GM12878 (cell line): ENCODE results near the gene PELI2. TPM values are rescaled to one million over a fixed set of nuclear protein-coding genes. Genes with fewer than 3 reads are reported as not detected.

Source experiments
- ATAC-seq: fragments of 200-7000 bp; cut with Tn5 transposase; 3 replicates; pipeline ENCODE4 v1.9.1; 2020; ENCODE audit warnings: mild to moderate bottlenecking, moderate library complexity
- BruUV-seq: library from RNA; stranded (reverse); fragments of 400-500 nt; replicated peaks from 2 replicates; lab custom pipeline; 2021; lab: Mats Ljungman, UMichigan
- CTCF ChIA-PET: fragments of 300-600 bp; sonication (Branson Sonifier 250); formaldehyde crosslinking; extraction: SDS; loops from one replicate; lab custom pipeline; 2021; ENCODE audit warnings: inconsistent platforms; lab: Yijun Ruan, JAX
- POLR2A ChIA-PET: fragments of 350-600 bp; formaldehyde crosslinking; extraction: SDS; loops from one replicate; lab custom pipeline; 2021; ENCODE audit warnings: inconsistent platforms; lab: Charles Lee
- RAD21 ChIA-PET: fragments of 300-600 bp; sonication (Branson Sonifier 250); formaldehyde crosslinking; loops from one replicate; lab custom pipeline; 2023; ENCODE audit warnings: antibody characterized with exemption; ENCODE audit not compliant: unreplicated experiment; lab: Charles Lee
- SMC1A ChIA-PET: fragments of 300-600 bp; sonication (Branson Sonifier 250); formaldehyde crosslinking; loops from one replicate; lab custom pipeline; 2023; ENCODE audit not compliant: unreplicated experiment, uncharacterized antibody; lab: Charles Lee
- DNase-seq: peaks from one replicate; pipeline ENCODE4 v3.0.0-alpha.2; 2011; ENCODE audit warnings: low read depth, low spot score
- FAIRE-seq: peaks from 3 replicates; lab custom pipeline; 2011; peaks lifted over from hg19 to GRCh38; lab: Jason Lieb, UNC
- H2AFZ ChIP-seq: 2 replicates; pipeline ENCODE4 v1.6.0; 2011; ENCODE audit warnings: low read depth, low read length, control low read depth; ENCODE audit not compliant: control insufficient read depth
- H3K27ac ChIP-seq: 2 replicates; pipeline ENCODE4 v1.5.1; 2011; ENCODE audit warnings: control low read depth; ENCODE audit not compliant: control insufficient read depth, insufficient read depth
- H3K27me3 ChIP-seq, 2 experiments: replicated peaks in 1 of 2; 2 replicates each; pipeline versions ENCODE4 v1.6.0 to v1.6.1; 2011; ENCODE audit warnings: low read length in 1 of 2; ENCODE audit not compliant: control insufficient read depth in 2 of 2, insufficient read depth in 2 of 2
- H3K36me3 ChIP-seq, 2 experiments: 2 replicates each; pipeline ENCODE4 v1.5.1; 2011; ENCODE audit warnings: low read length in 1 of 2; ENCODE audit not compliant: control insufficient read depth in 2 of 2, insufficient read depth in 2 of 2
- H3K4me1 ChIP-seq: 2 replicates; pipeline ENCODE4 v1.6.1; 2011; ENCODE audit warnings: mild to moderate bottlenecking, low read length, moderate library complexity, mixed read lengths; ENCODE audit not compliant: control insufficient read depth, insufficient read depth
- H3K4me2 ChIP-seq: 2 replicates; pipeline ENCODE4 v1.6.0; 2011; ENCODE audit warnings: control low read depth; ENCODE audit not compliant: control insufficient read depth, insufficient read depth
- H3K4me3 ChIP-seq: fragments of 200-600 bp; sonication (generic); 2 replicates; pipeline ENCODE4 v1.5.1; 2016
- H3K79me2 ChIP-seq: 2 replicates; pipeline ENCODE4 v1.6.0; 2011; ENCODE audit warnings: low read length; ENCODE audit not compliant: control insufficient read depth, insufficient read depth
- H3K9ac ChIP-seq: 2 replicates; pipeline ENCODE4 v1.8.0; 2011; ENCODE audit warnings: low read length, control low read depth, mixed read lengths; ENCODE audit not compliant: control insufficient read depth, insufficient read depth
- H3K9me3 ChIP-seq: replicated peaks from 3 replicates; pipeline ENCODE4 v1.5.1; 2011; ENCODE audit warnings: mild to moderate bottlenecking, low read length; ENCODE audit not compliant: control insufficient read depth, insufficient read depth
- H4K20me1 ChIP-seq: 2 replicates; pipeline ENCODE4 v1.6.0; 2011; ENCODE audit not compliant: control insufficient read depth, insufficient read depth
- BACH1 ChIP-seq: fragments of 450-650 bp; IDR thresholded peaks from 2 replicates; pipeline ENCODE4 v1.6.1; 2017; ENCODE audit warnings: mild to moderate bottlenecking, borderline replicate concordance
- CHD4 ChIP-seq: fragments of 200-600 bp; sonication (generic); IDR thresholded peaks from 2 replicates; pipeline ENCODE4 v1.6.1; 2016; ENCODE audit warnings: mild to moderate bottlenecking
- EGR1 ChIP-seq, 2 experiments: IDR thresholded peaks; 1 replicate in 1 of 2; 2 replicates in 1 of 2; pipeline ENCODE4 v1.6.1; 2011 to 2012; ENCODE audit warnings: low read depth in 2 of 2, low read length in 2 of 2, borderline replicate concordance in 1 of 2, mild to moderate bottlenecking in 1 of 2, moderate library complexity in 1 of 2
- EZH2 ChIP-seq: IDR thresholded peaks from 2 replicates; pipeline ENCODE4 v1.6.1; 2012; ENCODE audit warnings: low read depth, mild to moderate bottlenecking, control low read depth, inconsistent platforms, low read length, borderline replicate concordance; ENCODE audit not compliant: control insufficient read depth
- MXI1 ChIP-seq: fragments of 150-350 bp; IDR thresholded peaks from 2 replicates; pipeline ENCODE4 v1.6.1; 2011; ENCODE audit warnings: low read depth, mild to moderate bottlenecking, inconsistent platforms, low read length, improper control_type of control experiment
- NFYA ChIP-seq: IDR thresholded peaks from 2 replicates; pipeline ENCODE4 v1.6.1; 2011; ENCODE audit warnings: low read depth, mild to moderate bottlenecking, low read length, improper control_type of control experiment, borderline replicate concordance
- NFYB ChIP-seq: IDR thresholded peaks from 2 replicates; pipeline ENCODE4 v1.6.1; 2011; ENCODE audit warnings: low read depth, mild to moderate bottlenecking, low read length, improper control_type of control experiment, moderate library complexity; ENCODE audit not compliant: insufficient read depth
- PML ChIP-seq: IDR thresholded peaks from 2 replicates; pipeline ENCODE4 v1.6.1; 2012; ENCODE audit warnings: low read length, inconsistent platforms
- SRF ChIP-seq, 2 experiments: IDR thresholded peaks; 2 replicates each; pipeline ENCODE4 v1.6.1; 2011; ENCODE audit warnings: low read depth in 2 of 2, low read length in 2 of 2, mild to moderate bottlenecking in 1 of 2, moderate library complexity in 1 of 2
- ZBED1 ChIP-seq: IDR thresholded peaks from 2 replicates; pipeline ENCODE4 v1.6.1; 2016; ENCODE audit warnings: borderline replicate concordance
- ZNF274 ChIP-seq: IDR thresholded peaks from one replicate; pipeline ENCODE4 v1.8.0; 2011; ENCODE audit not compliant: insufficient read length, insufficient read depth
- WGBS: methylation state at CpG from one replicate; pipeline ENCODE4 v1.1.6; 2016; ENCODE audit warnings: low lambda C conversion rate; ENCODE audit not compliant: insufficient replicate concordance, insufficient coverage; ENCODE audit errors: missing lambda C conversion rate; 5-methylcytosine and 5-hydroxymethylcytosine counted together
- in situ Hi-C: fragments of 300-500 bp; cut with MboI; formaldehyde crosslinking; loops from 9 replicates; pipeline ENCODE4 v1.14.3; 2018; ENCODE audit warnings: mixed read lengths
- intact Hi-C: fragments of 100-400 bp; cut with micrococcal nuclease; formaldehyde crosslinking; loops from one replicate; pipeline ENCODE4 v1.14.2; 2022; ENCODE audit not compliant: unreplicated experiment
- polyA plus RNA-seq, 11 experiments: library from polyadenylated mRNA; depleted of rRNA in 4 of 11; unstranded in 6 of 11; stranded (reverse) in 5 of 11; fragments of >200 nt; fragmentation: Nextera tagmentation in 4 of 11; fragmentation: Illumina TruSeq in 1 of 11; extraction: Ambion mirVana in 4 of 11; extraction: Trizol in 1 of 11; gene quantifications; 1 replicate in 1 of 11; 2 replicates in 10 of 11; pipeline versions ENCODE4 v1.2.1 to v1.2.3, GENCODE V29; 2011 to 2016; ENCODE audit warnings: inconsistent platforms in 2 of 11, missing spikeins in 2 of 11, low read depth in 1 of 11
- total RNA-seq, 4 experiments: library from RNA; depleted of rRNA in 3 of 4; stranded (reverse); fragments of >200 nt in 3 of 4; fragmentation: Illumina TruSeq in 1 of 4; extraction: Trizol in 1 of 4; gene quantifications; 2 replicates each; pipeline versions ENCODE4 v1.2.1 to v1.2.3, GENCODE V29; 2013 to 2021
- TF ChIP-seq, protein P1 (sequence below): fragments of 450-650 bp; IDR thresholded peaks from 2 replicates; pipeline ENCODE4 v1.6.1; 2017; ENCODE audit warnings: mild to moderate bottlenecking, low read depth, inconsistent platforms; ENCODE audit not compliant: poor library complexity, severe bottlenecking
- TF ChIP-seq, protein P2 (sequence below): fragments of 450-650 bp; formaldehyde crosslinking; IDR thresholded peaks from 2 replicates; pipeline ENCODE4 v1.4.0; 2020; ENCODE audit warnings: mild to moderate bottlenecking, moderate library complexity

The PELI2 gene
- total and polyA plus RNA-seq, 10 of the 15 experiments (the other 5 are each of a cell fraction or from before 2014, with no cell fraction given) = under 0.01 to 0.10 (median 0.01) TPM; not detected in 3

DNA sequence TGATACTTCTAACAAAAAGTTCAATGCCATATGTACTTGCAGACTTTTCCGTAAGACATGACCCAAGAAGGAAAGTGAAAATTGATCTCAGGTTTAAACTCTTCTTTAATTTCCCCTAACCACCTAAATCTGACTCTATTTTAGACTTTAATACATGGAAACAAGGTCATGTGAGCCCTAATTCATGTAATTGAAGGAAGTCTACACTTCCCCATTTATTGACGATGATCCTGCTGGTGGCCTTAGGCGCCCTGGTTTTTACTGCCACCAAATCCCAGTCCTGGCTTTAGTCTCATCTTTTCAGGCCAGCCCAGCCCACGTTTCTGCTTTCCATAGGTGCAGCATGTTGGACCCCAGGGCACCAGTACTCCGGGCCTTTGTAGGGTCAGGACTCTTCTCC, 157.9 kb downstream of the PELI2 start:
- H3K27me3 ChIP-seq = no peaks in the 10 kb centered on the region
- H3K36me3 ChIP-seq = no peaks in the 10 kb centered on the region
- no peak overlapping the region for H2AFZ ChIP-seq
- no peaks in the 10 kb centered on the region for H3K79me2 ChIP-seq
- DNase-seq (no peak), FAIRE-seq (no peak), ATAC-seq (no peak)
- no TSS peak for BruUV-seq
- RAD21 ChIA-PET = no interaction called here
- SMC1A ChIA-PET = no interaction called here
- 25% methylated on average over 5 of the region's 5 CpGs for WGBS
- no peaks in the 10 kb centered on the region for H3K4me1 ChIP-seq
- H3K9ac ChIP-seq = no peak overlapping the region
- intact Hi-C loops (no loop called here), in situ Hi-C loops (no loop called here)
- no peak overlapping the region for H3K4me3 ChIP-seq
- no peak for TF ChIP-seq SRF (IDR thresholded peaks at IDR 0.05; ENCODE audit: low read depth in 2 of 2, low read length in 2 of 2)
- no peak for TF ChIP-seq CHD4
- TF ChIP-seq, protein P1, sequence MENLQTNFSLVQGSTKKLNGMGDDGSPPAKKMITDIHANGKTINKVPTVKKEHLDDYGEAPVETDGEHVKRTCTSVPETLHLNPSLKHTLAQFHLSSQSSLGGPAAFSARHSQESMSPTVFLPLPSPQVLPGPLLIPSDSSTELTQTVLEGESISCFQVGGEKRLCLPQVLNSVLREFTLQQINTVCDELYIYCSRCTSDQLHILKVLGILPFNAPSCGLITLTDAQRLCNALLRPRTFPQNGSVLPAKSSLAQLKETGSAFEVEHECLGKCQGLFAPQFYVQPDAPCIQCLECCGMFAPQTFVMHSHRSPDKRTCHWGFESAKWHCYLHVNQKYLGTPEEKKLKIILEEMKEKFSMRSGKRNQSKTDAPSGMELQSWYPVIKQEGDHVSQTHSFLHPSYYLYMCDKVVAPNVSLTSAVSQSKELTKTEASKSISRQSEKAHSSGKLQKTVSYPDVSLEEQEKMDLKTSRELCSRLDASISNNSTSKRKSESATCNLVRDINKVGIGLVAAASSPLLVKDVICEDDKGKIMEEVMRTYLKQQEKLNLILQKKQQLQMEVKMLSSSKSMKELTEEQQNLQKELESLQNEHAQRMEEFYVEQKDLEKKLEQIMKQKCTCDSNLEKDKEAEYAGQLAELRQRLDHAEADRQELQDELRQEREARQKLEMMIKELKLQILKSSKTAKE = no peak
- no peak overlapping the region for H3K4me2 ChIP-seq
- H4K20me1 ChIP-seq = no peaks in the 10 kb centered on the region
- no peaks in the 10 kb centered on the region for H3K9me3 ChIP-seq
- POLR2A ChIA-PET = no interaction called here
- no peak overlapping the region for H3K27ac ChIP-seq
- CTCF ChIA-PET = no interaction called here

DNA sequence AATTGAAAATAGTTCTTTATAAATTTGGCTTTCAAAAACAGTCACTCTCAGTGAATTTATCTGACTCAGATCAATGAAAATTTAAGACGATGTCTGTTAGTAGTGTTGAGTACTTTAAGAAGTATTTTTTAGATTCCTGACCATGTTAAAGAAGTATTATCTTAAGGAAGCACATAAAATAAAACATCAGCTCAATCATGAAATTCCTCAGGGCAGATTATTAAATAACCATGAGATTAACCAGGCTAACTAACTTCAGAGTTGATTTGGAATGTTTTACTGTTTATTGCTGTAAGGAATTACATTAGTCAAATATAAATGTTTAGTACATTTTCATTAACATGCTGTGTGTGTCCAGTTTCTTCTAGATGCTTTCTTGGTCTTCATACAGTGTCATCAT, 160.2 kb downstream of the PELI2 start:
- Histone ChIP-seq H3K4me1 (no peaks in the 10 kb centered on the region), H3K9ac (no peak overlapping the region), H3K27ac (no peak overlapping the region), H4K20me1 (no peaks in the 10 kb centered on the region), H3K4me3 (no peak overlapping the region), H3K9me3 (no peaks in the 10 kb centered on the region), H3K36me3 (no peaks in the 10 kb centered on the region), H3K79me2 (no peaks in the 10 kb centered on the region), H3K27me3 (no peaks in the 10 kb centered on the region), H2AFZ (no peak overlapping the region), H3K4me2 (no peak overlapping the region)
- ChIA-PET POLR2A (no interaction called here), RAD21 (no interaction called here), CTCF (no interaction called here), SMC1A (interaction anchor here (0.7 kb wide), 1 partner anchor 76 kb away, joined by 3 read pairs; no protein-coding TSS in a partner anchor)
- in situ Hi-C loops = no loop called here
- BruUV-seq = no TSS peak
- ATAC-seq (no peak), DNase-seq (no peak), FAIRE-seq (no peak)
- intact Hi-C loops = no loop called here
- 19% methylated on average over 1 of the region's 1 CpG for WGBS
- no peak for TF ChIP-seq MXI1
- TF ChIP-seq BACH1 = no peak
- no peak for TF ChIP-seq EGR1 (IDR thresholded peaks at IDR 0.05; ENCODE audit: borderline replicate concordance in 1 of 2, low read depth in 2 of 2, low read length in 2 of 2)
- no peak for TF ChIP-seq NFYB
- no peak for TF ChIP-seq ZNF274
- TF ChIP-seq, protein P2, sequence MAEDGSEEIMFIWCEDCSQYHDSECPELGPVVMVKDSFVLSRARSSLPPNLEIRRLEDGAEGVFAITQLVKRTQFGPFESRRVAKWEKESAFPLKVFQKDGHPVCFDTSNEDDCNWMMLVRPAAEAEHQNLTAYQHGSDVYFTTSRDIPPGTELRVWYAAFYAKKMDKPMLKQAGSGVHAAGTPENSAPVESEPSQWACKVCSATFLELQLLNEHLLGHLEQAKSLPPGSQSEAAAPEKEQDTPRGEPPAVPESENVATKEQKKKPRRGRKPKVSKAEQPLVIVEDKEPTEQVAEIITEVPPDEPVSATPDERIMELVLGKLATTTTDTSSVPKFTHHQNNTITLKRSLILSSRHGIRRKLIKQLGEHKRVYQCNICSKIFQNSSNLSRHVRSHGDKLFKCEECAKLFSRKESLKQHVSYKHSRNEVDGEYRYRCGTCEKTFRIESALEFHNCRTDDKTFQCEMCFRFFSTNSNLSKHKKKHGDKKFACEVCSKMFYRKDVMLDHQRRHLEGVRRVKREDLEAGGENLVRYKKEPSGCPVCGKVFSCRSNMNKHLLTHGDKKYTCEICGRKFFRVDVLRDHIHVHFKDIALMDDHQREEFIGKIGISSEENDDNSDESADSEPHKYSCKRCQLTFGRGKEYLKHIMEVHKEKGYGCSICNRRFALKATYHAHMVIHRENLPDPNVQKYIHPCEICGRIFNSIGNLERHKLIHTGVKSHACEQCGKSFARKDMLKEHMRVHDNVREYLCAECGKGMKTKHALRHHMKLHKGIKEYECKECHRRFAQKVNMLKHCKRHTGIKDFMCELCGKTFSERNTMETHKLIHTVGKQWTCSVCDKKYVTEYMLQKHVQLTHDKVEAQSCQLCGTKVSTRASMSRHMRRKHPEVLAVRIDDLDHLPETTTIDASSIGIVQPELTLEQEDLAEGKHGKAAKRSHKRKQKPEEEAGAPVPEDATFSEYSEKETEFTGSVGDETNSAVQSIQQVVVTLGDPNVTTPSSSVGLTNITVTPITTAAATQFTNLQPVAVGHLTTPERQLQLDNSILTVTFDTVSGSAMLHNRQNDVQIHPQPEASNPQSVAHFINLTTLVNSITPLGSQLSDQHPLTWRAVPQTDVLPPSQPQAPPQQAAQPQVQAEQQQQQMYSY (CRISPR knock-in tag) = no peak
- TF ChIP-seq NFYA = no peak
- TF ChIP-seq EZH2 = no peak
- no peak for TF ChIP-seq ZBED1
- TF ChIP-seq PML = no peak
